HPDE6-E6E7 (cell line): ENCODE measurements around the gene DAW1.
A peak's percentile ranks its signal among the peaks of the same experiment; 100 is the strongest.
"Not testable (repeated sequence)": the region's sequence is repeated elsewhere in the genome, so short reads cannot be mapped to it uniquely, and the experiment has no call there.

Source experiments
- DNase-seq: peaks from one replicate; pipeline ENCODE4 v3.0.0; 2011; ENCODE audit warnings: missing footprints; ENCODE audit errors: extremely low spot score

DAW1 gene

DNA sequence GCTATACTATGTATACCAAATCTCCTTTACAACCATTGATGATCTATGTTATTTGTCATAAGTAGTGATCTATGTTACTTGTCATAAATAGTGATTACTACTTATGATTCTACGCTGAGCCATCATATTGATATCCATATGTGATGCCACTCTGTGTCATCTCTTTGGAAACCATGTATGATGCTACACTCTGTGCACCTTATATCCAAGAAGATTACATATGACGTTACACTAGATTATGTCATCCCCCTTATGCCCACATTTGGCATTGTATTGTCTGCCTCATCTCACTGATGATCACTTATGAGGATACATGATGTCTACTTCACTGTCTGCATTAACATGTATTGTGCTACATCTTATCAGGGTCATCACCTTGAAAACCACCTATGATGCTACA is 42.9 kb downstream of the DAW1 start:
- no peak for DNase-seq

DNA sequence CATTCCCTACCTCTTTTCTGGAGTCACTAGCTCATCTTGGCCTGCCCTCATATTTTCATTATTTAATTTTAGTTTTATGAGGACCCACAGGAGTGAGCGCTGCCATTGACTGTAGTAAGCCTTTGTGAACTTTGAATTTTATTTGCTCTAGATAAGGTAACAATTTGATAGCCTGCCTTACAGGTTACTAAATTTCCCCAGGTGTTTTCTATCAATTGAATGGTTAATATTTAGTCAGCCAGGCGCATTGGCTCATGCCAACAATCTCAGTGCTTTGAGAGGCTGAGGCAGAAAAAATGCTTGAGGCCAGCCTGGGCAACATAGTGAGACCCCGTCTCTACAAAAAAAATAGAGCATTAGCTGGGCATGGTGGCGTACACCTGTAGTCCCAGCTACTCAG is 50.2 kb downstream of the DAW1 start:
- DNase-seq = no peak

DNA sequence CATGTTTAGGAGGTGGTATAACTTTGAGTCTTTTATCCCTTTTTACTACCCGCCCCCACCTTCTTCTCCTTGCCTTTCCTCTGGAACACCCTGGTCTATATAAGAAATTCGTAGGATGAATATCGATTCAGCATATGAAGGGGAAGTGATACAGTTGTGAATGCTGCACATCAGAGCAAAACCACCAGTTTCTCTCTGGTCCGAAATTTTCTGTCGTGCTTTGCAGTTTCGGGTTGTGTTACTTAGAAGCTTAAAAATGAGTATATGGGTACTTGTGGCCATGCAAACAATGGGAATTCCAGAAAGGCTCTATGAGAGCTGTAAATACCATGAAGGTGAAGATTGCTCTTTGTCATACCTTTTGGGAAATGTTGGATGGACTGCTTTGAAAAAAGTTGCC is 60.6 kb downstream of the DAW1 start:
- DNase-seq = no peak

DNA sequence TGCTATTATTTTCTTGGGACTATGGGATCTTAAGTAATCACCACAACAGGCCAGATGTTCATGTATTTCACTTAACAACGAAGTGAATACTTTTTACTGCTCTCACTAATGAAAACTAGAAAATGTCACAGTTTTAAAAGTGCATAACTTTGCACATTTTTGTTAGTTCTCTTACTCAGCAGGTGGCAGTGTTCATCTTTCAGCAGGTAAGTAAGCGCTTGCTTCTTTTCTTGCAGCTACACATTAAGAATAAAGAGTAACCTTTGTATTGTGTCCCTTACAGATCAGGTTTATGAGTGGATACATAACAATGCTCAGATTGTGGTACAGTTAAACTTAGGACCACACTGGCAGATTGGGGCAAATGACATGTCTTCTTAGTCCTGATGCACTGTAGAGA is 61.0 kb downstream of the DAW1 start:
- DNase-seq = no peak

DNA sequence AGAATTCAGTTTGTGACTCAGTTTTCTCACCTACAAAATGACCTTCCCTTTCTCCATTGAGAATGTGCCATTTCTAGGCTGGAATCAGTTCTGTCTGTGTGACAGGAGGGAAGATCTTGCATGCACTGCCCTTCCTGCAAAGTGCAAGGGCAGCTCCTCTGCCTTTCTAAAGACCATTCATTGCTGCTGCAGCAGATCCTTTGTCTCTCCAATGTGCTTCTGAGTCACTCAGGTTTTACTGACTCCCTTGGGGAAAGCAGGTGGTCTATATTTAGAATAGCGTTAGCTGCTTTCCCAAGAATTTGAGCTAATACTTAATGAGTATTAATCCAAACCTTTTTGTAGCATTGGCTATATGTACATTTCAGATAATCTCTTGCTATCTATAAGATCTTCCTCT is 62.5 kb downstream of the DAW1 start:
- no peak for DNase-seq

DNA sequence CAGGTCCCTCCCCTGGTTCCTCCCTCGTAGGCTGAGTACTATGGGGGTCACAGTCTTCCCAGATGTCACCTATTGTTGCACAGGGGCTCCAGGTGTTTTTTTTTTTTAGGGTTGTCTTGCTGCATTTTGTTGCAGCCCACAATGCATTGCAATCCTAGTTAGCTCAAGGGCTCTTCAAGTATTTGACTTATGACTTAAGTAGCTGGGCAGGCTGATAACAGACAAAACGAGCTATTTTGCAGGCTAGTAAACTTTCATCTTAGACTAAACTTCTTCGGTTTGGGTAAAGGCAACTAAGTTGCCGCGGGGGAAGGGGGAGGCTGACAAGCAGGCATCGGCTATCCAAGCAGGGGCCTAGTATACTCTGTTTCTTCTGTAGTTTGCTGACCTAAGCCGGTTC is 64.8 kb downstream of the DAW1 start:
- not testable (repeated sequence) for DNase-seq

DNA sequence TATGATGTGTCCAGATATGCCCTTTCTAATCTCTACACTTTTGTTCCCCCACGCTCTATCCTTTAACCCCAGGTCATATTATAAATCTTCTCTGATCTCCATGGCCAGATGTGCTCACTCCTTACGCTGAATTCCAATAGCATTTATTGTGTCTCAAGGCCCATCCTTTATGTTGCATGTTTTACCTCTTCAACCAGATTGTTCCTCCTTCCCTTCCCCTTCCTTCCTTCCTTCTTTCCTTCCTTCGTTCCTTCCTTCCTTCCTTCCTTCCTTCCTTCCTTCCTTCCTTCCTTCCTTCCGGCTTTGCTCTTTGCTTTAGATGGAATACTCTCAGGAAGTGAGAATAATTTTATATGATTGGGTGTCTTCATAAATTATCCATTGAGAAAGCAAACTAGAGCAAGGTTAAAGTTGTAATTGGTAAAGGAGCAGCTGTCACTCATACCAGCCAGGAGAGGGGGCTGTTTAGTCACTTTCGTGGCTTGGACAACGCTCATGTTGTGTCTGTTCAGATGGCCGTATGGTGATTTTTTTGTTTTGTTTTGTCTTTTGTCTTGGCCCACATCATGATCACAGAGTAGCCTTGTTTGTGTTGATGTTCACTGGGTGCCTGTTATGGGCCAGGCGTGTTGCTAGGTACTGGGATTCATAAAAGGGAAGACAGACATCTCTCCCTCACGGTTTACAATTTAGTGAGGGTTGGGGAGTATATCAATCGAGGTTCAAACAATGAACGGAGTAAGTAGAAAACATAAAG is 68.0 kb downstream of the DAW1 start:
- no peak for DNase-seq

DNA sequence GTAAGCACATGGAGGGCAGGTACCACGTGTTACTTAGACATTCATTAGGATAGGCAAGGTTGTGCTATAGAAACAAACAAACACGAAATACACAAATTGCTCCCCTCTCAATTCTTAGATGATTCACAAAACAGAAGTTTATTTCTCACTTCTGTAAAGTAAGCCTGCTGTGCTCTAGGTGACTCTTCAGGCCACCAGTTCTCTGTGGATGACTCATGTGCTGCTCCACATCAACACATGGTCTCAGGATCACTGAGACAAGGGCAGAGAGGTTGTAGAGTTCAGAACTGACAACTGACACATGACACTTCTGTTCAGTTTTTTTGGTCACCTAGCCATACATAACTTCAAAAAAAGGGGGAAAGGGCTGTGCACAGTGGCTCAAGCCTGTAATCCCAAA is 70.6 kb downstream of the DAW1 start:
- peak; percentile 9 for DNase-seq

DNA sequence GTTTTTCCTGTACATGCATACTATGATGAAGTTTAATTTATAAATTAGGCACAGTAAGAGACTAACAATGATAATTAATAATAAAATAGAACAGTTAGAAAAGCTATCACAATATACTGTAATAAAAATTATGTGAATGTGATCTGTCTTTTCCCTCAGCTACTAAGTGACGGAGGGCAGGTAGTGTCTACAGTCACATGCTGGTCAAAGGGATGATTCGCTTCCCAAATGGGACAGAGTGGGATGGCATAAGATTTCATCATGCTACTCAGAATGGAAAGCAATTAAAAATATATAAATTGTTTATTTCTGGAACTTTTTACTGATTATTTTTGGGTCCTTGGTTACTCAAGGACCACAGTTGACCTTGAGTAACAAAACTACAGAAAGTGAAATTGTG is 71.5 kb downstream of the DAW1 start:
- no peak for DNase-seq

DNA sequence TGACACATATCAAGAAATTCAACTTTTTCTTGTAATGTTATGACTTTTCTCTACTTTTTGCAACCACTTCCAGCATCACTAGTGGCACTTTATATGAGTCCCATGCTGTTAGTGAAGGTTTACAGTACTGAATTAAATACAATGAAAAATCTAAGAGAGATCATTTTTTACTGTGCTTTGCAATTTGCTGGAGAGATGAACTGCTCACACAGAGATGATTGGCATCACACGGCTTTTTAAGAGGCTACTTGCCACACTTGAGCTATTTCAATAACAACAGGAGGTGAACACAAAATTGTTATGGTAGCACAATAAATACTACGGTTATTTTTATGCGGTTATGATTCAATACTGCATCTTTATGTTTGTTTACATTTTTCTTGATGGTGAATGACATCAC is 88.9 kb downstream of the DAW1 start:
- DNase-seq = no peak

DNA sequence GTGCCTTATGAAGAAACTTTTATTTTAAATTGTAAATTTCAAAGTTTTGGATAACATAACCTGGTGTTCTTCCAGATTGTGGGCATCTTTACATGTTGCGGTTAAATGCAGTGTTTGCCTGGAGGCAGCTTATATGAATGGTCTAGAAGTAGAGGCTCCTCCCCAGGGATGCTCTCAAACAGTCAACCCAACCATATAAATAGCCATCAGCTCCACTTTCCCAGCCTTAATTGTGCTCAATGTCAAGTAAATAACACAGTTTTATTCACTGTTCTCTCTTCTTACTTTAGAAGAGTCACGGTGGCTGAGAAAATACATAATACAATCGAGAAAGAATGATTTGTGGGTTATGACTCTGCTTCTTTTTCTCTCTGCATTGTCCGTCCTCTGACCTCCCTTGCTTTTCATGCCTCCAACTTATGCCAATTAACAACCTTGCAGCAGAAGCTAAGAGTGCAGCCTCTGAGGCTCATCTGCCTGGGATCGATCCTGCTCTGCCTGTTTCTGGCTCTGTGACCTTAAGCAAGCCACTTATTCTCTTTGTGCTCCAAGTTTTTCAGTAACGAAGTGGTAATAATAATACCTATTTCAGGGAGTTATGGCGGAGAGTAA is 100.3 kb downstream of the DAW1 start:
- no peak for DNase-seq

DNA sequence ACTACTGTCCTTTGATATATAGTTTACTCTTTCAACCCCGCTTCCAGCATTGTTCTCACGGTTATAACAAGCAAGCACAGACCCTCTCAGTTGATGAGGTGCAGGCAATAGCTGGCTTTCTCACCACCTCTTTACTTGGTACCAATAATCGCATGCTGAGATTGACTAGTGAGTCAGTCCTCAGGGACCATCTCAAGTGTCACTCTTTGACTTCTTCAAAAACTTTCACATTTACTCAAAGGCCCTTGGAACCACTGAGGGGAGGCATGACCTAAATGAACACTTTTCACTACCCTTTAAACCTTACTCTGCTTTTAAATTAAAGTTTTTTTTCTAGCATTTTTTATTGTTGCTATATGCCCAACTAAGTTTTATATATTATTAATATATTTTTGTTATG is 101.8 kb downstream of the DAW1 start:
- DNase-seq = no peak
